ACHN (cell line): Measurements from ENCODE around the gene ARHGAP15.

Experiments used
- DNase-seq: peaks from one replicate; pipeline ENCODE4 v3.0.0-alpha.2; 2015
- in situ Hi-C: cut with HindIII; loops from 2 replicates; pipeline ENCODE4 v1.10.0; 2017; ENCODE audit warnings: low sequenced_read_pairs, low pct_ligation_motif_present, low pct_unique_long_range_greater_than_20kb

The ARHGAP15 gene

DNA sequence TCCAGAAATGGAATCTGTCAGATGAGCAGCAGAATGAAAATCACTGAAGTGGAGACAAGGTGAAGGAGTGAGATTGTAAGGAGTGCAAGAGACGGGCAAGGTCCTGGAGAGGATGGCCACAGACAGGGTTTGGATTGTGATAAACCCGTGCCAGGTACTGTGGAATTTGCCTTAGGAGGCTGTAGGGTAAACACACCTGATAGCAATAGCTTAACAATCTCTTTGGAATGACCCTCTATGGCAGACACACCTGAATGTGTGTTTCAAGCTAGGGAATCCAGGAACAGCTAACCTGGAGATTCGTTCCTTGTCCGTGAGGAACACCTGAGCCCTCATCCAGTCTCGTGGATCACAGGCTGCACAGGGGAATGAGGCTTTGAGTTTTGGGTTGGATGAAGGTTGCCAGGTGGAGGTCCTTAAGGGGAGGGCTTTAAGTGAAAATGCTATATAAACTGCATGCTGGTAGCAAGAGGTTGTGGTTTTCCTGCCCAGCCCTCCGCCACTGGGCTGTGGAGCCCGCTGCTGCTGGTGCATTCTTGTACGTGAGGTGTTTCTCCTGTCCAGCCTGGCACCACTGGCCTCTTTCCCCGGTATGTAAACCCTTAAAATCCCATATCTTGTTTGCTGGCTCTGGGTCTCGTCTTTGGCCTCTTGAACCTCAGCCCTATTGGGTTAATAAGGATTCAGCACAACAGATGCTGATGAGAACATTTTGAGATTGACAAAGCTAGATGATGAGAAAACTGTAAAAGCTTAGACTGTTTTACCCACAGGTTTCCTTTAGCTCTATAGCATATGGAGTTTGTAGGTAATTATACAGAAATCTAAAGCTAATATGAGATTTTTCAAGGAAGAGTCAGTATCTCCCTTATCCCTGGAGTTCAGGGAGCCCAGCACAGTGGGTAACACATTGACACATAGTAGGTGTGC, 117.9 kb downstream of the ARHGAP15 start:
- no peak for DNase-seq
- in situ Hi-C loops = no loop called here

- in situ Hi-C loops = no loop called here
- no peak for DNase-seq
These were observed 119.4 kb downstream of the ARHGAP15 start for GRCh38 chr2:143248631-143249030.

GRCh38 chr2:143251681-143252080, 122.5 kb downstream of the ARHGAP15 start:
- in situ Hi-C loops = no loop called here
- no peak for DNase-seq

DNA sequence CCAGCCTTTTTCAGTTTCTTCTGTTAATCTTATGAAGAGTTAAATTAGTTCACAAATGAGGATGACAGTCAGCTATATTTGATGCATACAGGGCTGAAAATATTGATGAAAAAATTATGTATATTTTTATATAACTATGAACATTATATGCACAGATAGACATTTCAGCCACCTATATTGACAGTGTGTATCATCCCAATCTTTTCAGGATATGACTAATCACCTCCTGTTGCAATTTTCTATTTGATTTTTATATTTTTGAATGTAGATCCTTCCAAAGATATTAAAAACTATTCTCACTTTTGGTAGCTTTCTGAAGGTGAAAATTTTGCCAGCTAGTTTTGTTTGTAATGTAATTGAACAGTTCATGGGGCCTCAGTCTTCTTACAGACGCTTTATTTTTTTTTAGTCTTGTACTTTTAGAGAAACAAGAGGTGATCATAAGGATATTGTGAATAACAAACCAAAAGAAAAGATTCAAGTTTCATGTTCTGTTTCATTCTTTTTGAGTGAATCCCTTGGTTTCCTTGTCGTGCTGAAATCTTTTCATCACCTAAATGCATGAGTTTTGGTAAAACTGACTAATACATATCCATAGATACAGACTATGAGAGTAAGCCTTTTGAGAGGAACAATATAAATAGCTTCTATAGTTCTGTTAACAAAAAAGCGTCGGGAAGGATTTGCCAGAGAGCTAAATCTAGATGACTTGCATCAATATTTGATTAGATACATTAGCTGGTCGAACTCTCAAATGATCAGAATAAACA, 123.1 kb downstream of the ARHGAP15 start:
- in situ Hi-C loops = no loop called here
- no peak for DNase-seq

GRCh38 chr2:143254110-143254509, 124.9 kb downstream of the ARHGAP15 start:
- DNase-seq = no peak

DNA sequence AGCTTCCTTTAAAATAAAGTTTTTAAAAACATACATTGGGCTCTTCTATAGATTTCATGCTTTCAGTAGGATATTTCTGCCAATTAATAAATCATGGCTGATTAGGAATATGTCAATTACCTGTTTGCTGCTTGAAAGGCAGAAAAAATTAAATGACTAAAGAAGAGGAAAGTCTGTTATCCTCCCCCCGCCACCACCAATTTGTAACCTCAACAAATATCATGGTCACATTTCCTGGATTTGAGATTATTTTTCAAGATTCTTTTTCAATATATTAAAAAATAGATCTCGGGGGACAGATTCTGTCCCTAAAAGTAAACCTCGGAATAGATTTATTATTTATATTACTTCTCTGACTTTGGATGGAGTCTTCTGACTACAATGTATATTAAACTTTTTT, 125.9 kb downstream of the ARHGAP15 start:
- in situ Hi-C loops = no loop called here

More at GRCh38 chr2:143254110-143254509, 124.9 kb downstream of the ARHGAP15 start:
- in situ Hi-C loops = no loop called here

DNA sequence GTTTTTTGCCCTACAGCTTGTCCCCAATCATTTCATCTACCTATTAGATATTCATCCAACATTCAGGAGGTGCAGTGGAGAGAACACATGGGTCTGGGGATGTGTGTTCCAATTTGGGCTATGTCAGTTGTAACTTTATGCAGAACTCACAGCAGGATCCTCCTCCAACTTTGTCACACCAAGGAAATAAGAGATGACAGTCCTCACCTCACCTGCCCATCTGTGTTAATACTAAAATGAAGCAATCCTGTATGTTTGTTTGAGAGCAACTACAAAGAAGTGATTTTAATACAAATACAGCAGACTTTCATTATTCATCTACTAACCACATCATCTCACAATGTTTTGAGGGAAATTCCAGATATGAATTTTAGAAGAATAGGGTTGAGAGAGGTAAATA, 126.7 kb downstream of the ARHGAP15 start:
- in situ Hi-C loops = no loop called here
- DNase-seq = no peak

More for the DNA sequence above, 125.9 kb downstream of the ARHGAP15 start:
- DNase-seq = no peak

GRCh38 chr2:143258126-143258892, 129.1 kb downstream of the ARHGAP15 start:
- in situ Hi-C loops = no loop called here
- DNase-seq = no peak

GRCh38 chr2:143259368-143259958, 130.2 kb downstream of the ARHGAP15 start:
- DNase-seq = peak; percentile 72
- in situ Hi-C loops = no loop called here

DNA sequence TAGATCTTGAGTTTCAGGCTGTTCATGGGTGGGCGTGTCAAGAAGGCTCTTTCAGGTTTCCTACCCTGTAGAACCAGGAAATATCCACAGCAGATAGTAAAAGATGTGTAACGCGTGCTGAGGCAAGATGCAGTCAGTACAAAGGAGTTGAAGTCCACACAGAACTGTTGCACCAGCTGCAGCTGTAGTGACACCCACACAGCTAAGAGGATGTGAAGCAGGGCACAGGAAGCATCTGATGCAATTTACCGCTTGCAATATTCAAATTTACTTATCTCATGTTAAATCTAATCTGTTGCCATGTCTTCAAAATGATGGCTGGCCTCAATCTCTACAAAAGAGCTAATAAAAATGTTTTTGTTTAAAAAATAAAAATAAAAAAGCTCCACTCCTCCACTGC, 132.8 kb downstream of the ARHGAP15 start:
- no peak for DNase-seq
- in situ Hi-C loops = no loop called here

DNA sequence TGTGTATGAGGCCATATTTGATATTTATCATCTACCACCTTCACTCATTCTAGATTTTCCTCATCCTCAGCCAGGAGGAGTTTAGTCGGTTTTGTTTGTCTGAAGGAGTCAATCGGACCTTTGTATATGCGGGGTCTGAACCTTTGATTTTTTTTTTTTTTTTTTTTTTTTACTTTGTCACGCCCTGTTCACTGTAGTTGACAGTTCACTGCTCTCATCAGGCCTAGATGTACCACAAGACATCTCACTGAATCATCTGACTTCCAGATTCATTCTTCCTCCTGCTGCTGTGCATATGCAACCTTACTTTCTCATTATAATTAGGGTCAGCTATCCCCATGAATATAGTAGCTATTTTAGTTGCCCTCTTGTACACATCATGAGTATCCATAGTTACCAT, 133.2 kb downstream of the ARHGAP15 start:
- in situ Hi-C loops = no loop called here
- no peak for DNase-seq

DNA sequence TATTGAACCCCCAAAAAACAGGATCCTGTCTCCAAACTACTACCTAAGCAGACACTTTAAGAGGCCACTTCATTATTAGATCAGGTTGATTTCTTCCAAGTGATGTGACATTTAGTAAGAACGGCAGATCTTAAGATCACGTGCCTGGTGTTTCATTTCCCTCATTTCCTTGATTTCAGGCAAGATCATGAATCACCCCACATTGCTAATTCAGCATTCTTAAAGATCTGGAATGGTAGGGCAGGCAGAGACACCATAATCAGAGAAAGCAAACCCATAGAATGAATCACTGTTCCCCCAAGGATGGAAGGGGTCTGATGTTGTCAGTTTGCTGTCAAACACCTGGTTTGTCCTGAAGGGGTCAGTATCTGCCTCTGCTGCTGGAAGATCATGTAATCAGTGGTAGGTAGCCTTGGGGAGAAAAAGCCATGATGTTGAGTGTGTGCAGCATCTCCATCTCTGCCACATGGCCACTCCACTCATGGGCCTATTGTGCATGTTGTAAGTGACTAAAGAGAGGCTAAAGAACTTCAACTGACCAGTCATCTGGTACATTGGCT, 133.9 kb downstream of the ARHGAP15 start:
- no peak for DNase-seq
- in situ Hi-C loops = no loop called here

GRCh38 chr2:143264851-143265250, 135.6 kb downstream of the ARHGAP15 start:
- DNase-seq = no peak
- in situ Hi-C loops = no loop called here

DNA sequence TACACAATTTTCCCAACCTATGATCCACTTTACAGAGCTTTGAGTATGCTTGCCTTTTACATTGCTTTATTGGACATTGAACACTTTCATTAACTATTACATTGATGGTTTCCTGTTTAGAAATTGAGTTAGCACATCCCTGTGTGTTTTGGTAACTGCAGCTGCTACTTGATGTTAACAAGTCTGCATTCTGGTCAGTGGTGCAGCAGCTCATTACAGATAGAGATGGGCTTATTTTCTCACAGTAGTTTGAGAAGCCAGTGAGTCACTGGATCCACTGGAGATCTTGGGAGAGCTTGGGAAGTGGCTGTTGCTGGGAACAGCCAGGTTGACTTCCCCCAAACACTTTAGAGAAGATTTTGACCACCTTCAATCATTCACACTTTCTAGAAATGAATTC, 150.5 kb downstream of the ARHGAP15 start:
- no peak for DNase-seq
- in situ Hi-C loops = no loop called here

DNA sequence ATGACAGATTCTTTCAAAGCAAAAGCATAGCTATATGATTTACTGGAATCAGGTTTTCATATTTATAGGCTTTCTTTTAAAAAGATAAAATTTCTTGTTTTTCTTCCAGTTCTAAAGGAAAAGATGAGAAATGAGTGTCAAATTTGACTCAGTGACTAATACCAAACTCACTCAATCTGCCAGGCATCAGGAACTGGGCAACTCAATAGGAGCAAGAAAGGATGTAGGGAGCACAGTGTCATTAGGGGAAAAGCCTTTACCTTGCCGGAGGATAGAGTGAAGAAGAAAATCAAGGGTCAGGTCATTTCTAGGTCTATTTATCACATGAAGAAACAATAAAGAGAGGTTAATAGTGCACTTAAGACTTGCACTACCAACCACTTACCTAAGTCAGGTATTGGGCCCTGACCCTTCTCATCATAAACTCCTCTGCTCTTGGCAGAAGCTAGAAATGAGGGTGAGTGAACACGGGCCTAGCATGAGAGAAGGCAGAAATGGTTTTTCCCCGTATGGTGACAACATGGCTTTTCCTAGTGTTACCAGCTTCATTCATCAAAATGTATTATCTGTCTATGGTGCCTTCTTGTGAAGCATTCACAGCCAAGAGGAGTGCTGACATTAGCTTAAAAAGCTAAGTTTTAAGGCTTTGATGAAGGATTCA, 151.0 kb downstream of the ARHGAP15 start:
- DNase-seq = no peak
- in situ Hi-C loops = no loop called here

- in situ Hi-C loops = no loop called here
- peak; percentile 27 for DNase-seq
These were observed 153.5 kb downstream of the ARHGAP15 start for GRCh38 chr2:143282684-143283083.

- in situ Hi-C loops = no loop called here
- DNase-seq = peak; percentile 58
These were observed 155.0 kb downstream of the ARHGAP15 start for GRCh38 chr2:143284087-143284675.
